NCI-H82 treated with DMSO at 0.1 percent for 48 hours (cell line): ENCODE results near the gene GFRA1.
A peak's percentile ranks its signal among the peaks of the same experiment; 100 is the strongest.
"Not testable (repeated sequence)": the region's sequence is repeated elsewhere in the genome, so short reads cannot be mapped to it uniquely, and the experiment has no call there.

Experiments
- DNase-seq: peaks from one replicate; lab custom pipeline; 2025; ENCODE audit not compliant: unreplicated experiment; lab: John Stamatoyannopoulos, UW

Gene GFRA1

DNA sequence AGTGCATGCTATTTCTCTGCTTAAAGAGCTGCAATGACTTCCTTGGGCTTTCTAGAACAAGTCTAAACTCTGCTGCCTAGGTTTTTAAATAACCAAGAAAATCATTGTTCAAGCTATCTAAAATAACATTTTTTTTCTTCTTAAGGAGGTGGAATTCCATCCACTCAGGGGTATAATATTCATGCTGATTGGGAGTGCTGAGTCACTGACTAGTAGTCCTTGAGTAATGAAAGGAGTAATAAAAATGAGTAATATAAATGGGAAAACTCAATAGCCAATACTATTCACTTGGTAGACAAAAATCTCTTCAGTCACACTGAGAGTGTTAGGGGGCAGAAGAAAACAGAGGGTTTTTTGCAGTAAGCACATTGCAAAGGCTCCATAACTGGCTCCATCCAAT, 72.0 kb downstream of the GFRA1 start:
- DNase-seq: no peak

DNA sequence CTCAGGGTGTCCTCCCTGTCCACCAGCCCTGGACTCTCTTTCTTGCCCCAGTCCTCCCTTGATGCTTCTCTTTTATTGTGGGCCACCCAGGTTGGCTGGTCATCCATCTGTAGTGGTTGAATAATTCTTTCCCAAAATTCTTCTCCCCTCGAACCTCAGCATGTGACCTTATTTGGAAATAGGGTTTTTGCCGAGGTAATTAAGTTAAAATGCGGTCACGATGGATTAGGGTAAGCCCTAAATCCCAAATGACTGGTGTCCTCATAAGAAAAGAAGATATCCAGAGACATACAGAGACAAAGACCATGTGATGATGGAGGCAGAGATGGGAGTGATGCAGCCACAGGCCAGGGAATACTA, 74.3 kb downstream of the GFRA1 start:
- DNase-seq: peak; percentile 20

DNA sequence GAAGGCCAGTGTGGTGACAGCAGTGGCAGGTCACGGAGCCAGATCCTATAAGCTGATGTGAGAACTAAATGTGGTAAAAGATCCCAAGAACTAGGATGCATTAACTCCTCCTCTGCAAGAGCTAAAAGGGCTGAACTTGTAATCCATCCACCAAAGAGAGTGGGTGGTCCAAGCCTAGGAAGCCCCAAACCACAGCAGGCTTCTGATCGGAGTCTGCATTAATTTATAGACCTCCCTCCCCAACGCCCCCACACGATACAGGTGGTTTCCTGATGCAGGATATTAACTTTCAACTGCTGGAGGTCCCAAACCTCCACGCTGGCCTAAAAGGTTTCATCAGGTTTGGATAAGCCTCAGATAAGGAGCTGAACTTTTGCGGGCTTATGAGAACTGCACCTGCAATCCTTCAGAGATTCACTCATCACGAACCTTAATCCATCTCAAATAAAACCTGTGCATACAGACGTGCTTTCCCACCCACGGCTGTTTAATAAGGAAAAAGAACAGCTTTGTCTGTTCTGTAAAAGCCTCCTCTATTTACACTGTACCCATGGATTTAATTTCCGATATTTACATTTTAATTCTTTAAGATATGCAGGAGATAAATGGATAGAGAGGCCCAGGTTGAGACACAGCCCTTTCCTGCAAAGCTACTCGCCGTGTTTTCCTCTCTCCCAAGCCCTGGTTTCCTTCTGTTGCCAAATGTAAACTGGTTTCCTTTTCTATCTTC, 74.9 kb downstream of the GFRA1 start:
- DNase-seq: no peak

DNA sequence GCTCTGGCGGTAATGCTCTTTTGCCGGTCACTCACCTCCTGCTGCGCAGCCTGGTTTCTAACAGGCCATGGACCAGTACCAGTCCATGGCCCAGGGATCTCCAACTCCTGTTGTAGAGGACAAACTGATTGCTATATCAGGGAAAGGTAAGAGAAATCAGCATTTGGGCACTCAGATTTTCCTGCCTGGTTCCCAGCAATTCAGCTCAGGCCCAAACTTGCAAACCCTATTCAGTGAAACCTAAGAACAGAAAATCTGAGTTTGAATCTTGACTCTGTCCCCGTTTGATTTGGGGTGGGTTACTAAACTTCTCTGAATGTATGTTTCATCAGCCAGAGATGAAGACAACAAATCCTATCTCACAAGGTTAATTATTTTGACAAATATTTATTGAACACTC, 77.4 kb downstream of the GFRA1 start:
- DNase-seq: no peak

DNA sequence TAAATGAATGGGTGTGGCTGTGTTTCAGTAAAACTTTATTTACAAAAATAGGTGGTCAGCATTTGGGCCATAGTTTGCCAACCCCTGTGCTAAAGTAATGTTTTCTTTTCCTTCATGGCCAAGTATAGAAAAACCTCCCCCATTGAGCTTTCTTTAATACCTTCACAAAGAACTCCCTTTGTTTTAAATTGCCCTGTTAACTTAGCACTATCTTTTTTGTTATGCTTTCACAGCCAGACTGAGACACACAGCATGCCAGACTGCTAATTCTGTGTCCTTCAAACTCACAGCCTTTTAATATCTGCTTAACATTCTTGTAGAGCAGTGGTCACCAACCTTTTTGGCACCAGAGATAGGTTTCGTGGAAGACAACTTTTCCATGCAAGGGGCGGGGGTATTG, 78.0 kb downstream of the GFRA1 start:
- no peak for DNase-seq

DNA sequence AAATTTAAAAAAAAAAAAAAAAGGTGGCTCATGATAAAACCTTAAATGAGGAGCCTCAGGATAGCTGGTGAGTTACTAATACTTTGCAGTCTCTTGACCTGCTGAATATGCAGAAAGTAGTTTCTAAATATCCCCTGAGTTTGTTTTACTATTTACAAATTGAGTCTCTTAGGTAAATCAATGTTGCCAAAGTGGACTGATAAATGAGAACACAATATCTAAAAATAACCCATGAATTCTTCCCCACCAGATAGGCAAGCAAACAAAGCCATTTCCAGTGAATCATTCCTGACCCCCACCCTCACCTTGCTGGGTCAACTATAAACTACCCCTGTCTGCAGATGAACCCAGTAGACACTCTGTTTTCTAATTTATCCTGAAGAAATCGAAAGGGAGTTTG, 78.9 kb downstream of the GFRA1 start:
- DNase-seq: no peak

DNA sequence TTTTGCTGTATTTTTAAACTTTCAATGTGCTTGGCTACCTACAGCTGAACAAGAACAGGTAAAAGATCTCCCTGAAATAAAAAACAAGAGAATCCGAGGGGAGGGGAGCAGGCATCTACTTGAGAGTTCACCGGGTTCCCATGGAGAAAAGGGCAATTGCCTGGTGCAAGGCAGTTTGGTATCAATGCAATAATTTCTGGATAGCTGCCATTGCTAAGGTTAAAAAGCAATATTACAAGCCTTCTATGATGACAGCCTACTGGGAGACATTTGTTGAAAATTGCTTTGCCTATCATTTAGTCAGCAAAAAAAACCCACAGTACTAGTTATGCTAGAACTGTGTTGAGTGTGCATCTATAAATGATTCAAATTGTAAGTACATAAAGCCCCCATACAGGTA, 82.1 kb downstream of the GFRA1 start:
- no peak for DNase-seq

DNA sequence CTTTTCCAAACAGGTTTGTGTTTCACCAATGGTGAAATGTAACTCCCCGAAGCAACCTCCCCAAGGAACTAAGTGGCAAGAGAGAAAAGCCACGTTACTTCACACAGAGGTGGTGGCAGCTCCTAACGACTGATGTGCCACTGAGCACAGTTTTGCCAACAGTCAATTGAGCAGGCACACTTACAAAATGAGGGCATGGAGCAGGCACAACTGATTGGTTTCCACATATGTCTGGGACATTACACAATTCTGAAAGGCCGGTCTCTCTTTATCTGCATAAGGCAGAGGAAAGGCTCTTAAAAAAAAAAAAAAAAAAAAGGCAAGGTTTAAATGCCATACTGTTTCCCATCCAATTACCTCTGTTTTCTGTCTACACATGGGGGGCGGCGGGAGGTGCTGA, 86.7 kb downstream of the GFRA1 start:
- DNase-seq: no peak

DNA sequence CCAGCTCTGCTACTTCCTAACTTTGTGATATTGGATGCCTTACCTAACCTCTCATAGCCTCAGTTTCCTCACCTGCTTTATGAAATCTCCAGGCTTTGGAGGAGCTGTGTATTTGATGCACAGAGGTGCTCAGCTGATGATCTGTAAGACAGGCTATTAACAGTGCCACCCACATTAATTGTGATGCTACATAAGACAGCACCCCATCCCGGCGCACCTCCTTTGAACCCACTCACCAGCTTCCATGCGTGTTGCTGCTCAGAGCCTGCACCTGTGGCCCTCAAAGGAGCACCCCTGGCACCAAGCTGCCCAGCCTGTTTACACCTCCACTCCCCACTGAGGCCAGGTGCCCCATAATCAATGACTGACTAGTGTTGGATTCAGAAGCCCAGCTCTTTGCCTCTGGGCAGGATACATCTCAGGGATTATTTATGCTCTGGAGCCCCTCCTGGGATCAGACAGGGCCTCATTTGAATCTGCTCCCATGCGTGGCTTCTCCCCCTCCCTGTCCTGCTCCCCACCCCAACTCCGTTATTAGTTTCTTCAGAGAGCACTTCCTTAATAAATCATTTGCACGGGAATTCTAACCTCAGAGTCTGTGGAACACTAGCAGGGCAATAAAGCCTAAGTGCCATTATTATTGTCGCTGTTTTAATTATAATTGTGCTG, 87.7 kb downstream of the GFRA1 start:
- no peak for DNase-seq

DNA sequence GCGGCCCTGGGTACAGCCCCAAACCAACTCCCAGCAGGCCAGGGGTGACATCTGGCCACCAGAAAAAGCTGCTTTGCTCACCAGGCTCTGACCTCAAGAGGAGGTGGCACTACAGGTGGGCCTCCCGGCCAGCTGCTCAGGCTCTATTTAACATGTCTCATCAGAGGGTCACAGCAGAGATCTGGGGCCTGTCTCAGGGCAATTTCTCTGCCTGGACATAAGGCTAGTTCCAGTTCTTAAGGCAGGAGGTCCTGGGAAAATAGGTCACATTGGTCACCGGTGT, 88.6 kb downstream of the GFRA1 start:
- DNase-seq: no peak

DNA sequence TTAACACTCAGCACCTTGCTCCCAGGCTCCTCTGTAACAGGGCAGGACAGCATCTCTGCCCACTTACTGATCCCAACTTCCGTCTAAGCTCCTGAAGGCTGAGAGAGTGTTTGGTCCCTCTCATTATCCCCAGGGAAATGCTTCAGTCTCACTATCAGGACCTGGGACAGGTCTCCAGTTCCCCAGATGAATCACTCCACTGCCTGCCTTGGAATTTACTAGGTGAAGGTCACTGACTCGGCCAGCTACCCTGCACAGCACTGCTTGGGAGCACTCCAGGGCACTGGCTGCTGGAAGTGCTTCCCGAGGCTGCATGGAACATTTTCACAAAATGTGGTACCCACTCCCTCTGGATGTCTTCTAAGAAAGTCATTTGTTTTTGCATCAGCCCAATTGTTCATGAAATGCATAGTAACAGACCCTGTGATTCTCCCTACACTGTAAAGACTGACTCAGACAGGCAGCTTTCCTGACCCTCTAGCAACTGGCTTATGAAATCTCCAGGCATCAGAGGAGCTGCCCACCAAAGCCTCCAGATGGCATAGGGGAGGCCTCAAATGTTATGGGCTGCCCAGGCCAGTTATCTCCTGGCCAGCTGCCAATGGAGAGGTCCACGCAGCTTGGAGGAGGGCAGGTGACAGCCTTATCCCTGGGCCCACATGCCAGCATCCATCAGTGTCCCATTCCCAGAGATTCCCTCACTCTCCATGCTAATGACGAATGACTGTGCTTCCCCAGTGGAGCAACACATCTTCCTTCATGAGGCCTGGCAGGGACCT, 89.1 kb downstream of the GFRA1 start:
- no peak for DNase-seq

DNA sequence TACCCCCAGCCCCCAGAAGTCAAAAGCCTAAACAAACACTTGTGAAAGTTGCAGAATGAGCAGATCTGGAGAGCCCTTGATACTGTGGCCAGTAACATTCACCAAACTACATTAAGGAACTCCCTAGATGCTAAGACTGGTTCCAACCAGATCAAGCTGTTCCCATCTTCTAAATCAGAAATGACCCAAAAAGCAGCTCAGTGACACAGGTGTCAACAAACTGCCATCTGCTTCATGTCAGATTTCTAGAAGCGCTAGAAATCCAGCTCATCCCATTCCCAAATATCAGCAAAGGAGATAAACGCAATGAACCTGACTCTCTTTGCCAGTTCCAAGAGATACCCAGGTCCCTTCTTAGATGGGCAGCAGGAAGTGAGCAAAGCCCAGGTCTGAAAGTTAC, 90.6 kb downstream of the GFRA1 start:
- no peak for DNase-seq

DNA sequence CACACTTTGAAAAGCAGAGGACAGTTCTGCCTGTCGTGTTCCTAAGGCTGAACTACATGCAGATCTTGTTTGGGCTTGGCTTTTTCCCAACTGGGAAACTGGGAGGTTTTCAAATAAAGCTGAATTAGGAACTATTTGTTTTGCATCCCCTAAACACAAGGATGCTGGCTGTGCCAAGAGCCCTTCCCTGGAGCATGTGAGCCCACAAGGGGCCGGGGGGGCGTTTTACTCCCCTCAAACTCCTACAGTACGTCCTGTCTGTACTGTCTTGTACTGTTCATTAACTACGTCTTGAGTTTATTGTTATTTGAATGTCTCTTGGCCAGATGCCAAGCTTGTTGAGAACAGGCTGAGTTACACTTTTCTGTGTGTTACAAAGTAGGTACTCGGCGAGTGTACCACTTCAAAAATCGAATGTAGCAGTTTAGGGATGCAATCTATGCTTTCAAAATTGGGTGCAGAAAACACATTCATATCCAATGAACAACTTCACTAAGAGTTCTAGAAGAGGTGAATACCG, 94.9 kb downstream of the GFRA1 start:
- DNase-seq: no peak

DNA sequence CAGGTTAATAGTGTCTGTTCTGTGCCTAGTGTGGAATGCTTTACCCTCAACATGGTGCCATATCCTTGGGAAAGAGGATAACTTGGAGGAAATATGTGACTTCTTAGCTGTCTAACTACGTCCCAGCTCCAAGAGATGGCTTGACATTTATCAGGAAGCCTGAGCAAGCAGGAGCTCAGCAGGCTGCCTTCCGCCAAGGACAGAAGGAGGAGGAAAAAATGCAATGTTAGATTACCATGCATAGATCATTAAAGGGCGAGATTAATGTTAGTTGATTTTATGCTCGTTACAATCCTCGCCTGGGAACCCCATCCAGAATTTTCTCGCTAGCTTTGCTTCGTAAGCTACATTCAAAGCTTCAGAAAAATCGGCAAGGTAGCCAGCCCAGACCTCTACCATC, 97.8 kb downstream of the GFRA1 start:
- no peak for DNase-seq

DNA sequence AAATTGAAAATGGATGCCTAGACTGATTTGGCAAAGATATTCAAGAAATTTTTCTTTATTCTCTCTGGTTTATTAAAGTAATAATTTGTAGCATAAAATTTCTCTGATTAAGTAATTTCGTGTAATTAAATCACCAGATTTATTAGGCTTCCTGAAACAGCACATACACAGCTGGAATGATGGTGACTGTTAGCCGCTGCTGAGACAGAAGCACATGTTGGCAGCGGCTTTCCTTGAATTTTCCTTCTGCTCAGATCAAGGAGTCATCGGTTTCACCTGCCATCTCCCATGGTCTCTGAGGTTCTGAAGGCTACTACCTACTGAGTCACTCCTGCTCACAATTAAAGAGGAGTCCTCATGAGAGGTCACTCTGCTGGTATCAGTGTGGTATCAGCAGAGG, 101.5 kb downstream of the GFRA1 start:
- no peak for DNase-seq

DNA sequence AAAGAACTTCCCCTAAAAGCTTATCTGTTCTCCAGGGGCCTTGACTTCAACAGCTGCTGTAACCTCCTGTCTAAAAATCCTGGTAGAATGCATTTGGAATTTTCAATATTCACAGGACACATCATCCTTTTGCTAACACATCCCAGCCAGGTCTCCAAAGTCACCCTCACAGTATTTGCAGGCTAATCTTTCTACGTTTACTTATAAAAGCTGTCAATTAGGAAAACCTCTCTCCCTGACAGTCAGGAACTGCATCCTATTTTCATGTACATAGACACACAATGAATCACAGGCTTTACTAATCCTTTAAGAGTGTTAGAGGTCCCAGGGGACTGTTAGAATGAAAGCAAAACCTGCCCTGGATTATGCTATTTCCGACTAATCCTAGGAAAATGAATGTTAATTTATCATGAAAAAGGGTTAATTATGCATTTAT, 102.2 kb downstream of the GFRA1 start:
- DNase-seq: peak; percentile 77

DNA sequence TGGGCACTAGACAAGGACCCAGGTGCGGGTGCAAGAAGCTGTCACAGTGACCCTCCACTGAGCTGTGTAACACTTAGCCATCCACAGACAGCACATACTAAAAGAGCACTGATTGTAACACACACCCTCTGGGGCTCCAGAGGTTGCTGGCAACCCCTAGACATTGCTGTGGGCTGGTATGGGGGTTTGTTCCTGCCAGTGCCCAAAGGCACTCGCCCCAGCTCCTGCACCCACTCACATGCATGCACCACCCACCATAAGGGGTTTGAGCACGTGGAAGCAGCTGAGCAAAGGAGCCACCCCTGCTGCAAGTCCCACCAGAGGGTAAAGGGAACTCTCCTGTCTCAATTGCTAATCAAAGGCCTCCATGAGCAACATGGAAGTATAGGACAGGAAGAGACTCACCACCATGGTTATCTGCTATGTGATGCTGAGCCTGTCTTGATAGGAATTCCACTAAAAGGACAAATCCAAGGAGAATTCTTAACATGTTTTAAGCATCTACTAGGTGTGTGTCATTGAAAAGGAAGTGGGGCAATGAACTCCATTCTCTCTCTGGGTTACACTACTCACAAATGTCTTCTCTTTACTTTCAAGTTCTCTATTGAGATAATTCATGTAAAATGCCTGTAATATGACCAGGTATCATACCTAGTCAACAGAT, 103.1 kb downstream of the GFRA1 start:
- no peak for DNase-seq

DNA sequence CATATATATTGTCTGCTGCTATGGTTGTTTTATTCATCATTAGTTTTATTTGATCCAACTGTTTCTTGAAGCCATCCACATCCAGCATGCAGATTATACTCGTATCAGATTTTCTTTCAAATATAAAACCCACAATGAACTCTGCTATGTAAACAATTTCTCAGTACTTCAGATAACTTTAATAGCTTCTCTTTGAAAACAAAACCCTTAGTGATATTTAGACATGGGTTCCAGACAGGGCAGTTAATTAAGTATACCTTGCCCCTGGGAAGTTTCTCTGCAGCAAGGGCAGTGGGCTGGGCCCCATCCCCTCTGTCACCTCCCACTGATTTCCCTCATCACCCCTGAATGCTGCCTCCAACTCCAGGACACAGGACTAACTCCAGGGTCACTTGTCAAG, 104.3 kb downstream of the GFRA1 start:
- no peak for DNase-seq

DNA sequence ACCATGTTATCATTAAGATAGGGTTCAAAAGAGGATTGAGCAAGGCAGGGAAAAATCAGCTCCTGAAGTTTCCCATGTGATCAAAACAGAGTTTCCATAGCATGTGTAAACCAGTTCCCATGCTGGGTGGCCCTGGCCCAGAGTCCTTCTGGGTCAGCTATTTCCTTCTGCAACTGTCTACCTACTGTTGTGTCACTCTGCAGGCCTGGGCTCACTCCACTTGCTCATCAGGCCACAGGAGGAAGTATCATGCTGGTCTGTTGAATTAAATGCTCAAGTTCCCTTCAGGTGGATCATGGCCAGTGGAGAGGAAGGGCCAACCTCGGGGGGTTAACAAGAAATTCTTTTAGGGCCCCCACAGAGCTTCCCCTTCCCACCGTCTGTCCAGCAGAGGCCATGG, 104.7 kb downstream of the GFRA1 start:
- DNase-seq: no peak

DNA sequence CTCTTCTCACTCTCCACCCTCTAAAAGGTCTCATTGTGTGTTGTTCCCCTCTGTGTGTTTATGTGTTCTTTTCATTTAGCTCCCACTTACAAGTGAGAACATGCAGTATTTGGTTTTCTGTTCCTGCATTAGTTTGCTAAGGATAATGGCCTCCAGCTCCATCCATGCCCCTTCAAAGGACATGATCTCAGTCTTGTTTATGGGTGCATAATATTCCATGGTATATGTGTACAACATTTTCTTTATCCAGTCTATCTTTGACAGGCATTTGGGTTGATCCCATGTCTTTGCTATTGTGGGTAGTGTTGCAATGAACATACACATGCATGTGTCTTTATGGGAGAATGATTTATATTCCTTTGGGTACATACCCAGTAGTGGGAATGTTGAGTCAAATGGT, 107.1 kb downstream of the GFRA1 start:
- DNase-seq: not testable (repeated sequence)

DNA sequence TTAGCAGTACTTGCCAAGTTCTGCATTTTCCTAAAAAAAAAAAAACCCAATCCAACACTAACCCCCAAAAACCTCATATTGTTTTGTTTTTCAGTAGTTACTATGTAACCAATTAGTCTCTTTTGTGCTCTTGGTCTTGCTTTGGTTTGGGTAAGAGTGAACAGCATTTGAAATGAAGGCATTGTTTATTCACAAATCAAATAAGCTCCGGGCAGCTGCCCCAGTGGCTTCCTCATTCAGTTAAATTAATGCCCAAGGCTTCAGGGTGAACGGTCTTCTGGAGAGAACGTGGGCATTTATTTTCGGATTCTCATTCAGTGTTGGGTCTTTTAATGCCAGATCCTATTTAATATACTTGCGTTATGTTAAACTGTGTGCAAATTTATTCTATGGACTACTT, 108.7 kb downstream of the GFRA1 start:
- no peak for DNase-seq
